CD4-positive, alpha-beta T cell (primary cell): Measurements from ENCODE around the gene KCNV2. TPM values are rescaled to one million over a fixed set of nuclear protein-coding genes. Genes with fewer than 3 reads are reported as not detected.

Experiments used
- ATAC-seq: fragments of 200-7000 bp; cut with Tn5 transposase; one replicate; pipeline ENCODE4 v1.10.0; 2022; ENCODE audit warnings: mild to moderate bottlenecking; ENCODE audit not compliant: poor library complexity
- CTCF ChIA-PET: fragments of 350-600 bp; sonication (Branson Sonifier 250); formaldehyde crosslinking; loops from one replicate; lab custom pipeline; 2021; ENCODE audit warnings: antibody characterized with exemption, inconsistent platforms; lab: Charles Lee
- POLR2A ChIA-PET: fragments of 350-600 bp; sonication (Branson Sonifier 250); formaldehyde crosslinking; loops from one replicate; lab custom pipeline; 2021; ENCODE audit warnings: antibody characterized with exemption, inconsistent platforms; lab: Charles Lee
- DNase-seq, 14 experiments: peaks; one replicate each; pipeline ENCODE4 v3.0.0-alpha.2; 2013 to 2020; ENCODE audit warnings: mixed read lengths in 2 of 14
- H3K27ac ChIP-seq, 2 donors: one replicate each; pipeline versions ENCODE4 v1.5.1 to v1.7.0; 2013; ENCODE audit warnings: low read length in 2 of 2, low read depth in 1 of 2, mild to moderate bottlenecking in 1 of 2
- H3K27me3 ChIP-seq, 2 experiments: 1 replicate in 1 of 2; 2 replicates in 1 of 2; pipeline versions ENCODE4 v1.6.1 to v1.7.0; 2013; ENCODE audit warnings: low read length in 2 of 2, control low read depth in 1 of 2, mild to moderate bottlenecking in 1 of 2, moderate library complexity in 1 of 2; ENCODE audit not compliant: insufficient read depth in 2 of 2, control insufficient read depth in 1 of 2
- H3K36me3 ChIP-seq: one replicate; pipeline ENCODE4 v1.6.1; 2013; ENCODE audit warnings: low read length, control low read depth; ENCODE audit not compliant: insufficient read depth
- H3K4me1 ChIP-seq: one replicate; pipeline ENCODE4 v1.6.1; 2013; ENCODE audit warnings: low read length, control low read depth; ENCODE audit not compliant: insufficient read depth
- H3K4me3 ChIP-seq: one replicate; pipeline ENCODE4 v1.5.1; 2013; ENCODE audit warnings: mild to moderate bottlenecking, low read length, moderate library complexity
- H3K9me3 ChIP-seq, 2 experiments: 1 replicate in 1 of 2; 2 replicates in 1 of 2; pipeline versions ENCODE4 v1.6.1 to v1.7.0; 2013; ENCODE audit warnings: low read length in 2 of 2, mild to moderate bottlenecking in 2 of 2, control low read depth in 1 of 2, moderate library complexity in 1 of 2; ENCODE audit not compliant: control insufficient read depth in 1 of 2, insufficient read depth in 1 of 2
- H3K27ac Mint-ChIP-seq: one replicate; pipeline ENCODE4 v1.8.0; 2020; ENCODE audit warnings: mixed read lengths
- H3K27me3 Mint-ChIP-seq: one replicate; pipeline ENCODE4 v1.8.0; 2021; ENCODE audit warnings: mixed read lengths
- H3K36me3 Mint-ChIP-seq: one replicate; pipeline ENCODE4 v1.8.0; 2021; ENCODE audit warnings: low read depth, mixed read lengths
- H3K4me1 Mint-ChIP-seq: one replicate; pipeline ENCODE4 v1.8.0; 2021; ENCODE audit warnings: low read depth, mixed read lengths
- H3K4me3 Mint-ChIP-seq: one replicate; pipeline ENCODE4 v1.8.0; 2020; ENCODE audit warnings: mild to moderate bottlenecking, mixed read lengths
- H3K9me3 Mint-ChIP-seq: one replicate; pipeline ENCODE4 v1.8.0; 2020; ENCODE audit warnings: mixed read lengths
- CTCF ChIP-seq: fragments of 200-600 bp; IDR thresholded peaks from one replicate; pipeline ENCODE4 v1.8.0; 2022; ENCODE audit warnings: antibody characterized with exemption, mild to moderate bottlenecking
- intact Hi-C, 2 experiments: fragments of 100-400 bp; cut with DNase I in 1 of 2; cut with micrococcal nuclease in 1 of 2; formaldehyde crosslinking; loops; one replicate each; pipeline versions ENCODE4 v1.15.1 to v1.9.0; 2023 to 2025; cut with DNase I, micrococcal nuclease
- total RNA-seq, 174 experiments: library from RNA in 2 of 174; stranded (reverse) in 2 of 174; gene quantifications; one replicate each; pipeline ENCODE4 v1.2.3 and lab custom pipeline; 2021 to 2026

Gene KCNV2
- total RNA-seq, 2 experiments from 2014 or later, result not detected

- CTCF ChIA-PET, result no interaction called here
- H3K9me3 ChIP-seq, result no peaks in the 10 kb centered on the region
- no peaks in the 10 kb centered on the region for H3K36me3 ChIP-seq
- POLR2A ChIA-PET, result no interaction called here
- H3K9me3 Mint-ChIP-seq, result peaks cover 6% of the 10 kb centered on the region
- intact Hi-C loops, result no loop called here
- H3K4me3 Mint-ChIP-seq, result no peak overlapping the region
- no peaks in the 10 kb centered on the region for H3K27me3 ChIP-seq
- H3K4me1 ChIP-seq, result no peaks in the 10 kb centered on the region
- H3K27me3 Mint-ChIP-seq, result no peaks in the 10 kb centered on the region
- no peaks in the 10 kb centered on the region for H3K36me3 Mint-ChIP-seq
- H3K4me3 ChIP-seq, result no peak overlapping the region
- H3K4me1 Mint-ChIP-seq, result no peaks in the 10 kb centered on the region
- no peak overlapping the region for H3K27ac ChIP-seq
- ATAC-seq (no peak), DNase-seq (no peak)
- no peak overlapping the region for H3K27ac Mint-ChIP-seq
- TF ChIP-seq CTCF, result no peak
Measured at GRCh38 chr9:2711716-2712115, 5.6 kb upstream of the KCNV2 start.

- intact Hi-C loops, result no loop called here
- Mint-ChIP-seq H3K4me3 (no peak overlapping the region), H3K27me3 (no peaks in the 10 kb centered on the region), H3K9me3 (no peaks in the 10 kb centered on the region), H3K36me3 (no peaks in the 10 kb centered on the region), H3K4me1 (no peaks in the 10 kb centered on the region), H3K27ac (no peak overlapping the region)
- H3K4me3 ChIP-seq, result no peak overlapping the region
- peaks cover 0 to 19% of the 10 kb centered on the region in 2 experiments for H3K9me3 ChIP-seq
- ChIA-PET POLR2A (no interaction called here), CTCF (no interaction called here)
- no peaks in the 10 kb centered on the region for H3K27me3 ChIP-seq
- H3K27ac ChIP-seq, result no peak overlapping the region
- no peaks in the 10 kb centered on the region for H3K36me3 ChIP-seq
- no peak for TF ChIP-seq CTCF
- DNase-seq (no peak), ATAC-seq (no peak)
- H3K4me1 ChIP-seq, result no peaks in the 10 kb centered on the region
Measured at GRCh38 chr9:2718001-2718697, 839 bp downstream of the KCNV2 start.

GRCh38 chr9:2718698-2719033 is 1.4 kb downstream of the KCNV2 start:
- no peaks in the 10 kb centered on the region for H3K27me3 Mint-ChIP-seq
- no peak overlapping the region for H3K4me3 ChIP-seq

More at GRCh38 chr9:2718698-2719033, 1.4 kb downstream of the KCNV2 start:
- no peaks in the 10 kb centered on the region for H3K36me3 ChIP-seq
- ChIA-PET CTCF (no interaction called here), POLR2A (no interaction called here)
- H3K27me3 ChIP-seq, result no peaks in the 10 kb centered on the region
- H3K27ac ChIP-seq, result no peak overlapping the region
- H3K4me1 Mint-ChIP-seq, result no peaks in the 10 kb centered on the region
- H3K27ac Mint-ChIP-seq, result no peak overlapping the region
- no peak for TF ChIP-seq CTCF
- H3K4me3 Mint-ChIP-seq, result no peak overlapping the region
- no peaks in the 10 kb centered on the region for H3K4me1 ChIP-seq
- peaks cover 0 to 19% of the 10 kb centered on the region in 2 experiments for H3K9me3 ChIP-seq
- no peaks in the 10 kb centered on the region for H3K9me3 Mint-ChIP-seq
- no peaks in the 10 kb centered on the region for H3K36me3 Mint-ChIP-seq
- DNase-seq (peak in 1 of 14 experiments; percentile 10), ATAC-seq (no peak)
- intact Hi-C loops, result no loop called here
